NCI-H345 treated with DMSO at 0.1 percent for 48 hours (cell line): ENCODE results near the gene GATAD2B.
"Not testable (repeated sequence)": the region's sequence is repeated elsewhere in the genome, so short reads cannot be mapped to it uniquely, and the experiment has no call there.

Experiments
- DNase-seq: peaks from one replicate; lab custom pipeline; 2025; ENCODE audit not compliant: unreplicated experiment; lab: John Stamatoyannopoulos, UW

GATAD2B gene

DNA sequence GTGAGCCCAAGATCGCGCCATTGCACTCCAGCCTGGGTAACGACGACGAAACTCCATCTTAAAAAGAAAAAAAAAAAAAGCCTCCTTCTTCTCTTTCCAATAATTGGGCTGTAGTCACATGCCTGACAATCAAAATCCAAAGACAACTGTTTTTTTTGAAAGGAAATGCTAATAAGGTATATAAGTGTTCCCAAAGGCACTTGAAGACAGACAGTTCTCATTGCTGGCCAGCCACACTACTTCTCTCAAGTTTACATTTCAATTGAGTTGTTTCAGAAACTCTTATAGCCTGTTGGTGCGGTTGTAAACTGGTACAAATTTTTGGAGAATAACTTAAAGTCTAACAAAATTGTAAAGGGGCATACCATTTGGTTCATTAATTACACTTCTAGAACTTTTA, 23.3 kb downstream of the GATAD2B start:
- DNase-seq = no peak

DNA sequence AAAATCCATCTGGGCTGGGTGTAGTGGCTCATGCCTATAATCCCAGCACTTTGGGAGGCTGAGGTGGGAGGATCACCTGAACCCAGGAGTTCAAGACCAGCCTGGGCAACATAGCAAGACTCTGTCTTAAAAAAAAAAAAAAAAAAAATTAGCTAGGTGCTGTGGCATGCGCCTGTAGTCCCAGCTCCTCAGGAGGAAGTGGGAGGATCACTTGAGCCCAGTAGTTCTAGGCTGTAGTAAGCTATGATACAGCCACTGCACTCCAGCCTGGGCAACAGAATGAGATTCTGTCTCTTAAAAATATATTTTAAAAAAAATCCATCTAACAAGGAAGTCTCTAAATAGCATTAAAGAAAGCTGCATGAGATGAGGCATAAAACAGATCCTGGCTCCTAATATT, 26.9 kb downstream of the GATAD2B start:
- not testable (repeated sequence) for DNase-seq

DNA sequence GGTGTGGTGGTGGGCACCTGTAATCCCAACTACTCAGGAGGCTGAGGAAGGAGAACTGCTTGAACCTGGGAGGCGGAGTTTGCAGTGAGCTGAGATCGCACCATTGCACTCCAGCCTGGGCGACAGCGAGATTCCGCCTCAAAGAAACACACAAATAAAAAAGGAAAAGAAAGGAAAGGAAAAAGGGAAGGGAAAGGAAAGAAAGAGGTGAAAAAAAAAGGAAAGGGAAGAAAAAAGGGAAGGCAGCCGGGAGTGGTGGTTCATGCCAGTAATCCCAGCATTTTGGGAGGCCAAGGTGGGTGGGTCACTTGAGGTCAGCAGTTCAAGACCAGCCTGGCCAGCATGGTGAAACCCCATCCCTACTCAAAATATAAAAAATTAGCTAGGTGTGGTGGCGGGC, 31.7 kb downstream of the GATAD2B start:
- DNase-seq = not testable (repeated sequence)

DNA sequence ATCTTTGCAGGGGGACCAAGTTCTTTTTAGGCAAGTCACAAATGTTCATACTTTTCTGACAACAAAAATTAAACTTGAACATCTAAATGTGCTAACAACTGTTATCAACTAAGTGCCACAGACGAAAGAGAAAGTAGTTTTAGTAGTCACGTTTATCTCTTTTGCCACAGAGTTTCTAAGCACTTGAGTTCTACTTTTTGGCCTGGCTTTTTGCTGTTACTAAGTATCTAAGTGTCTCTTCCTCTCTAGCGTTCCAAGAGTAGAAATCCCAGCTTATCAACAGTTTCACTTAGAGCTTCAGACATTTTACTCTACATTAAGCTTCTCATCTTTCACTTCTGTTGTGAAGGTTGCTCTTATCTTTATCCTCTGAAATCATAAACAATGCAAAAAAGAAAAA, 34.2 kb downstream of the GATAD2B start:
- no peak for DNase-seq

DNA sequence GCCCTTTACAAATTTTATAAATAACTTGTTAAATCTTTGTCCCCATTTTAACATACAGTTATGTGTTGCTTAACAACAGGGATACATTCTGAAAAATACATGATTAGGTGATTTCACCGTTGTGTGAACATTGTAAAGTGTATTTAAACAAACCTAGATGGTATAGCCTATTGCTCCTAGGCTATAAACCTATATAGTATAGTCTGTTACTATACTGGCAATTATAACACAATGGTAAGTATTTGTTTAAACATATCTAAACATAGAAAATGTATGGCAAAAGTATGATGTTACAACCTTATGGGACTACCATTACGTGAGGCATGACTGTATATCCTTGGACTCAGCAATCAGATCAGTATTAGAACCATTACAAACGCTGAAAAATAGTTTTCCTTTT, 36.6 kb downstream of the GATAD2B start:
- DNase-seq = no peak

DNA sequence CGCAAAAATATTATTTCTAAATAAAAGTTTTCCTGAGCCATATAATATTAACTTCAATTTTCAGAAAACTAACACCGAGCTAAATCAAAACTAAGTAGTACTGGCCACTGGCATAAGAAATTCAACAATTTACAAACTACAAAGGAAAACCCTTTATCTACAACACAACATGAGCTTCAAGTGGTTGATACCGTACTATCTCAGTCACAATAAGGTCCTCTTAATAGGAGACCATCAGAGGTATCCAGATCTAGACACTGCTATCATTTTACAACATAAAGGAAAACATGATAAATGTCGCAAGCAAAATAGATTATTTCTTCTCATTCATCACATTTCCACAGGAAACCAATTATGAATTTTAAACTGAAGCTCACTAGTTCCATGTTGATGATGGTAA, 39.5 kb downstream of the GATAD2B start:
- no peak for DNase-seq

DNA sequence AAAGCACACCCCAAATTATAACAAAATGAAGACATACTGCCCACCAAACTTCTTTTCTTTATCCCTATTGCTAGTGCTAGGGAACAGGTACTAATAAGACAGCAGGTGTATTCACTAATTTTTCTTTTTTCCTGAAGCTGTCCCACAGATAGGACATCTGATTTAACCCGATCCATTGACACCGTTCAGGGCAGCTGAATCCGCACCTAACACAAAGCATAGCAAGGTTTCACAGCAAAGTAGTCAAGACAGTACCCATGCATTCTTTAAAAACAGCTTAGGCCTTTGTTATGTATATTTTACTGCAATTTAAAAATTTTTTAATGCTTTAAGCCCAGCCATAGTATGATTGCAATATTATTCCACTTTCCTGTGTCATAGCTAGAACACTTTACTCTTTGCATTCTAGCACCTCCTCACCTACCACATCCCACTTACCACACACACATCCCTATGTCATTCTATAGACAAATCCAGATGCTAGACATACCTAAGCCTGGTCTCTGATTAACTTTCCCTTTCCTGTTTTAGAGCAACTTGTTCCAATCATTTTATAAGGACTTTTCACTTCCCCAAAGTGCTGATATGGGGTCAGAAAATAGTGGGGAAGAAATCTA, 40.4 kb downstream of the GATAD2B start:
- DNase-seq = no peak

DNA sequence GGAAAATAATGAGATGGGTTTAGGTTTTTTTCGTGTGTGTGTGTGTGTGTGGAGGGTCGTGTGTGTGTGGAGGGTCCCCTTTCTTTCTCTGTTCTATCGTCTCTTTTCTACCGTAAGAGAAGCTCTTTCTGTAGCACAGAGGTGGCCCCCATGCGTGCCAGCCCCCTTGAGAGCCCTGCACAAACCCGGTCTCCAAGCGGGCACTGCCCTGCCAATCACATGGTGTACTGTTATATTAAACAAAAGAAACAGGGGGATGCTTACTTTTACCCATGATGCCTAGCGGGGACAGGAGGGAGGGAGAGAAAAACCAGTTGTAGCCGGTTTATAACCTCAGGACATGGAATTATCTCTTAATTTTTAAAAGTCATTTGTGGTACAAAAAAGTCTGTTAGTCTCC, 41.0 kb downstream of the GATAD2B start:
- peak; percentile 99 for DNase-seq

DNA sequence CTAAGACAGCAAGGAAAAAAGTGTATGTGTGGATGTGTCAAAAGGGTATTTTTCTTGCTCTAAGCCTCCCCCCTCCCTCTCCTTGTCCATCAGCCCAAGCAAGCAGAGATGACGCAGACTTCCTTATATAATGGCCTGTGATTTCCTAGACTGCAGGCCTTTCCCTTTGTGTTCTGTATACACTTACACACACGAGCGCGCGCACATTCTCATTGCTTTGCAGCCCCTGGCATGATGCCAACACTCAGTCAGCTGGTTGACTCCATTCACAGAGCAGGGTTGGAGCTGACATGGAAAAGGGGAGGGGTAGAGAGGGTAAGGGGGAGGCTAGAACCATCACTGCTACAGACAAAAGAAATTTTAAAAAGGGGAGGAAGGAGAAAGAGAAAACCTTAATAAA, 41.8 kb downstream of the GATAD2B start:
- DNase-seq = peak; percentile 100

DNA sequence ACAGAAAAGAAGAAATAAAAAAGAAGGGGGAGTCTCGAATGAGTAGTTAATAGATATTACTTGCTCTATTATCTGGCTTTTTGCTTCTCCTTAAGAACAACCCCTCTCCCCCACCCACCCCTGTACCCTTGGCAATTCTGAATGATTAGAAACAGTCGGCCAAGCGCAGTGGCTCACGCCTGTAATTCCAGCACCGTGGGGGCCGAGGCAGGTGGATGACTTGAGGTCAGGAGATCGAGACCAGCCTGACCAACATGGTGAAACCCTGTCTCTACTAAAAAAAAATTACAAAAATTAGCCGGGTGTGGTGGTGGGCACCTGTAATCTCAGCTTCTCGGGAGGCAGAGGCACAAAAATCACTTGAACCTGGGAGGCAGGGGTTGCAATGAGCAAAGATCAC, 42.7 kb downstream of the GATAD2B start:
- DNase-seq = no peak

DNA sequence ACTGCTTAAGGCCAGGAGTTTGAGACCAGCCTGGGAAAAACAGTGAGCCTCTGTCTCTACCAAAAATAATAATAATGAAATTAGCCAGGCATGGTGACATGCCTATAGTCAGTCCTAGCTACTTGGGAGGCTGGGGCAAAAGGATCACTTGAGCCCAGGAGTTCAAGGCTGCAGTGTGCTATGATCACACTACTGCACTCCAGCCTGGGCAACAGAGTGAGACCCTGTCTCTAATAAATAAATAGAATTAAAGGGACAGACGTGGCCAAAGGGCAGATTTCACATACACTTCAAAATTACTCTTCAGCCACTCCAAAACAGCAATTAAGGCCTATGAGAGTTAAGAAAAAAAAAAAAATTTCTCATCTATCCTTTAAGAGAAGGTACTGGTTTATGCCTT, 45.7 kb downstream of the GATAD2B start:
- DNase-seq = no peak

DNA sequence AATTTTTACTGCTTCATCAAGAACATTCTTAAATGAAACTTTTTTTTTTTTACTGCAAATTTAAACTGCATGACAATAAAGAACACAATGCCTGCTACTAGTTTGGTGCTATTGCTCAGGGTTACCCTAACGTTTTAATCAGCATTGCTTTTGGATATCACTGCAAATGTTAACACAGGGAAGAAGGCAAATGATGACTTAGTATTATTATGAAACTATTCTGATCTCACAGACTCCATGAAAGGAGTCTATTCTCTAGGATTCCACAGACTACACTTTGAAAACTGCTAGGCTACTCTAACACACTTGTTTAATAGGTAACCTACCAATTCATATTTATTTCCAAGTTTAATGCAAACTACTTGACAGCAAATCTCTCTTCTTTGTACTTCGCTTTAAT, 49.8 kb downstream of the GATAD2B start:
- DNase-seq = no peak

DNA sequence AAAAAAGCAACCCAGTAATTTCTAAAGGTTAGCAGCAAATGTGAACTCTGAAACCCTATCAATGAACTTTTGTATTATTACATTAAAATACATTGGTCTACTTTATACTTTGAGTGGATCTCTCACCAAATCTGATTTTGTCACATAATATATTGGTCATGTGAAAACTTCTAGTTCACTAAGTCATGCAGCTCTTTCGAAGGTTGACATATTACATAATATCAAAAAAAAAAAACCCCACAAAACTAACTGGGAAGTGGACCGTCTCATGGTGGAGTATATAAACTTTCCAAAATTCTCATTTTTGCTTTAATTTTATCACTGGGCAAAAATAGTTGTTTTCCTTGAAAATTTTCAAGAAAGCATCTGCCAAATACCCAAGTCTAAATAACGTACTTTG, 50.4 kb downstream of the GATAD2B start:
- no peak for DNase-seq

DNA sequence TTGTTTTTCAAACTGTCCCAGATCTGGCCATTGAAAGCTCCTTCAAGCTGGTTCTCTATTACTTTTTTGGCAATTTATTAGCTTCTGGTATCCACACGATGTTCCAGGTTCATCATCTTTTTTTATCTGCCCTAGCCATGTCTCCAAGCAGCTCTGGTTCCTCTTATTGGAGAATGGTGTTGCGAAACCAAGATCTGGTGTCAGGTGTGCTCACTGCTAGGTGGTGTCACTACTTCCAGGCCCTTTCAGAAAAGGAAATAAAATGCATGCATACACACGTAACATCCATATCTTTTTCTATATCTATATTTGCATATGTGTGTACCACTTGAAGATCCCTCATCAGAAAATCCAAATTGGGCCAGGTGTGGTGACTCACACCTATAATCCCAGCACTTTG, 53.3 kb downstream of the GATAD2B start:
- DNase-seq = no peak

DNA sequence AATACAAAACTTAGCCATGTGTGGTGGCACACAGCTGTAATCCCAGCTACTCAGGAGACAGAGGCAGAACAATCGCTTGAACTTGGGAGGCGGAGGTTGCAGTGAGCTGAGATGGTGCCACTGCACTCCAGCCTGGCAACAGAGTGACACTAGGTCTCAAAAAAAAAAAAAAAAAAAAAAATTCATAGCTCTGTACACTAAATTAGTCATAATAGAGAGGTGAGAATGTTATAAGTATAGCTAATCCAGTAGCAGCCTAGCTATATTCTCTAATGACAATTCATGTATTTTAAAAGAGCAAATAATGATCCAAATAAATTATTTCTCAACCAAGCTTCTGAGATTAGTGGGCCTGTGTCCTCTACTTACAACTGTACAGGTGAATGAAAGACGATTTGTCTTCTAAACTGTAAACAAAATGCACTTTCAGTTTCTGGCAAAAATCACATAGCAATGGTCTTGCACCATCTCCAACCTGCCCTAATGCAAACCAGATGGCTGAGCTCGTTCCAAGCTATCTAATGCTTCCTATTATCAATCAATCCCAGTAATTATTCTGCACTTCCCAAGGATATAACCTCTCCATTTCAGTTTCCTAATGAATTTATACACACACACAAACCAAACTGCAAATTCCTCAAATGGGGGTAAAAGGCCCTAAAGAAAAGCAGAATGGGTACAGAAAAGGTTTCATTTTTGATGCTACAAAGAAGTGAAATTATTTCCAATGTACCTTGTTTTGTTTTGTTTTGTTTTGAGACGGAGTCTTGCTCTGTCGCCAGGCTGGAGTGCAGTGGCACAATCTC, 56.5 kb downstream of the GATAD2B start:
- DNase-seq = no peak

DNA sequence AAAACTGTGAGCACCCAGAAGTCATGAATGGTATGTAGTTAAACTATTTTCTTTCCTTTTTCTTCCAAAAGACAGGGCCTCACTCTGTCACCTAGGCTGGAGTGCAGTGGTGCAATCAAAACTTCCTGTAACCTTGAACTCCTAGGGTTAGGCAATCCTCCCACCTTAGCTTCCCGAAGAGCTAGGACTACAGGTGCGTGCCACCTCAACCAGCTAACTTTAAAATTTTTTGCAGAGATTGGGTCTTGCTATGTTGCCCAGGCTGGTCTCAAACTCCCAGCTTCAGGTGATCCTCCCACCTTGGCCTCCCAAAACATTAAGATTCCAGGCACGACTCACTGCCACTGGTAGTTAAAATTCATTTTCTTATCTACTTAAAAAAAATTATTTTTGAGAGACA, 62.5 kb downstream of the GATAD2B start:
- no peak for DNase-seq

DNA sequence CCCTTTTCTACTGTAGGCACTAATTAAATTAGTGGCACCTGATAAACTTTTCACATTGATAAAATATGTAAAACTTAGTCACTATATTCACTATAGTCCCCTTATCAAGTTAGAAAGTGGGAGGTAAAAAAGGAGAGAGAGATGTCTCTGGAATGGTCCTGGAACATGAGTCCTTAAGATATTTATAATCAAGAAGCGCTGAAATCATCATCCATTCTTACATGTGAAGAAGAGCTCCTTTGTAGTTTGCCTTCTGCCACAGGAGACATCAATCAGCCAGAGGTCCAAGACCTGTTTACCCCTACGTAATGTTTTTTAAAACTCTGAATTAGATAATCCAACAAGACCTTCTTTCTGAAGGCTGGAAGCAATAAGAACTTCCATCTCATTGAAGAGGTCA, 65.3 kb downstream of the GATAD2B start:
- no peak for DNase-seq

DNA sequence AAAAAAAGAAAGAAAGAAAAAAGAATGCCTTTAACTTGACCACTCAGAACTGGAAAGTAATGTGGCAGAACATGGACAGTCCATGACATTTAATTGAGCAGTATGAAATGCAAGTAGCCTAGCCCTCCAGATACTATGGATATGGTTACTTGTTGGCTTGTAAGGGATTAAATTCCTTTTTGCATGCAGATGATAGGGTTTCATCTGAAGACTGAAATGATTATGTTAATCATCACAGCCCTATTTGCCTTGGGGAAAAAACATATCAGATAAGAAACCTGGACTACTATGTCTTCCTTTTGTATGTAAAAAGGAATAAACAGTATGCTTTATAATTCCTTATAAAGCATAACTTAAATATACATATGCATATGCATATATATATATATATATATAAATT, 66.0 kb downstream of the GATAD2B start:
- DNase-seq = no peak

DNA sequence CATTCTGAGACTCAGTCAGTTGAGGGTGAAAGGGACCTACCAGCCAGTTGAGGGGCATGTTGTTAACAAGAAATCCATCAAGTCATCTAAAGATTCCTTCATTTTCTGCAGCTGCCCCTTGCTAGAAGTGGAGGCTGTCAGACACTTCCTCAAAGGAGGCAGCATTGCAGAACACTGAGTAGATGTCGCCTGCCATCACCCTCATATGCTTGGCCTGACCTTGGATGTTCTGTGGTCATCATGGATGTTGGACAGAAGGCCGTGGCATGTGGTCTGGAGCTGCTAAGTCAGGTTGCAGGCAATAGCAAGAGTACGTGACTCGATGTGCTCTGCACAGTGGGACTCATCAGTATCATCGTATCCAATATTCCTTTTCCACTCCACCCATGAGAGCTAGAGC, 70.6 kb downstream of the GATAD2B start:
- no peak for DNase-seq

DNA sequence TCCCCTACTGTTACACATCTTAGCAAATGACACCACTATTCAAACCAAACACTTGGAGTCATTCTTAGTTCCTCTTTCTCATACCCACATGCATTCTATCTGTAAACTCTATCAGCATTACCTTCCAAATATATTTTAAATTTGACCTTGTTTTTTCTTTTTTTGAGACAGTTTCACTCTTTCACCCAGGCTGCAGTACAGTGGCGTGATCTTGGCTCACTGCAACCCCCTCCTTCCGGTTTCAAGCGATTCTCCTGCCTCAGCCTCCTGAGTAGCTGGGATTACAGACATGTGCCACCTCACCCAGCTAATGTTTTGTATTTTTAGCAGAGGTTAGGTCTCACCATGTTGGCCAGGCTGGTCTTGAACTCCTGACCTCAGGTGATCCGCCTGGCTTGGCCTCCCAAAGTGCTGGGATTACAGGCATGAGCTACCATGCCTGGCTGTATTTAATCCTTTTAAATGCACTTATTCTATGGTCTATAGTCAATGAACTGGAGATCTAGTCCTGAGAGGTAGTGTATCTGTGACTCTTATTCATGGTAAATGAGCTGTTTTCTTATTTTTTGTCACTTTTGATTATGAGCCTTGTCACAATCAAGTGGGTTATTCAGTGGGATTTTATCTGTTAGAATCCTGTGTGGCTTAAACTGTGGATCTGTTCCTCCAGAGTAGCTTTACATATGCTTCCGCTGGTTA, 73.1 kb downstream of the GATAD2B start:
- DNase-seq = no peak

DNA sequence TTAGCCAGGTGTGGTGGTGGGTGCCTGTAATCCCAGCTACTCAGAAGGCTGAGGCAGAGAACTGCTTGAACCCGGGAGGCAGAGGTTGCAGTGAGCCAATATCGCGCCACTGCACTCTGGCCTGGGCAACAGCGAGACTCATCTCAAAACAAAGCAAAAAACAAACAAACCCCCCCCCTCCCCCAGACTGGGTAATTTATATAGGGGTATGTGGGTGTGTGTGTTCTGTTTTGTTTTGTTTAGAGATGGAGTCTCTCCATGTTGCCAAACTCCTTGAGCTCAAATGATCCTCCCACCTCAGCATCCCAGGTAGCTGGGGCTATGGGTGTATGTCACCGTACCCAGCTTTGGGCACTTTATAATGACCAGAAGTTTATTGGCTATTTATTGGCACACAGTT, 74.0 kb downstream of the GATAD2B start:
- DNase-seq = no peak

DNA sequence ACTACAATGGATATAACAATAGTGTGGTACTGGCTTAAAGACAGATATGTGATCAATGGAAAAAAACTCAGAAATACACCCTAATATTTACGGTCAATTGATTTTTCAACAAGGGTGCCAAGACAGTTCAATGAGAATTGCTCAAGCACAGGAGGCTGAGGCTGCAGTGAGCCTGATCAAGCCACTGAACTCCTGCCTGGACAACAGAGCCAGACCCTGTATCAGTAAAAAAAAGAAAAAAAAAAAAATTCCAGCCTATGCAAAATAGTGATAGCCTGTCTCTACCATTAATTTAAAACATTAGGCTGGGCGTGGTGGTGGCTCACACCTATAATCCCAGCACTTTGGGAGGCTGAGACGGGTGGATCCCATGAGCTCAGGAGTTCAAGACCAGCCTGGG, 77.6 kb downstream of the GATAD2B start:
- DNase-seq = no peak
